ENCODE results near the gene HECW1.
"Not testable (repeated sequence)": the region's sequence is repeated elsewhere in the genome, so short reads cannot be mapped to it uniquely, and the experiment has no call there.

HECW1 gene

DNA sequence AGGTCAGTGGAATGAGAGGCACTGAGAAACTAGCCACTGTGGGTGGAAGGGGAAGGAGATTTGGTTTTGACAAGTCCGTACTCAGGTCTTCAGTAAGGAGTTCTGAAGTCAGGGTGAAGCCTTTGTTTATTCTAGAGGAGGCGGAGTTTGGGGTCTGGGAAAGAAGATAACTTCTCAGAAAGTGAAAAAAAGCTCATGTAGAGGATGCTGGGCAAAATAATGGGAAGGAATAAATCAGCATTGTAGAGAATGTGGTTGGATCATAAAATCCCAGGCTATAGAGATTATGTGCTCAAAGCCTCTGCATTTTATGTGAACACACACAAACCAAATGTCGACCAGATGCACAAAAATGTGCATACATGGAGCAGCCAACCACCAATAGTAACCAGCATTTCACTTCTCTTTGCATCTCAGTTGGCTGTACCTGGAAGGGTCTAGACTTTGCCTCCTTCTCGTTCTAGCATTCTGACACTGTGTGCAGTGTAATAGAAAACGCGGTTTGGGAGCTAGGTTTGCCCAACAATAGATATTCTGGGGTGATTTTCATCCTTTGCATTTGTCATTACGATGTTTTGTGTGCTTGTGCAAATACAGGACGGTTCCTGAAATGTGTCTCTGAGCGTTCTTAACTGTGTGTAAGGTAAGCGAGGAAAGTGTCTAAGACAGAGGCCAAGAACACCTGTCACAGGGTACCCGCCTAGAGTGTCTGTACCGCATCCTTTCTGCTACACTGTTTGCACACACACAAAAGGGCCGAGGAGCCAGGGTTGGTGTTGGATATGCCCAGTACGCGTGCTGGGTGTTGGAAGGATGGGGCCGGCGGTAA lies 603 bp upstream of the HECW1 start:
- DNase-seq (ENCODE audit: low read depth in 2 of 3, low spot score in 1 of 3), result no peak

DNA sequence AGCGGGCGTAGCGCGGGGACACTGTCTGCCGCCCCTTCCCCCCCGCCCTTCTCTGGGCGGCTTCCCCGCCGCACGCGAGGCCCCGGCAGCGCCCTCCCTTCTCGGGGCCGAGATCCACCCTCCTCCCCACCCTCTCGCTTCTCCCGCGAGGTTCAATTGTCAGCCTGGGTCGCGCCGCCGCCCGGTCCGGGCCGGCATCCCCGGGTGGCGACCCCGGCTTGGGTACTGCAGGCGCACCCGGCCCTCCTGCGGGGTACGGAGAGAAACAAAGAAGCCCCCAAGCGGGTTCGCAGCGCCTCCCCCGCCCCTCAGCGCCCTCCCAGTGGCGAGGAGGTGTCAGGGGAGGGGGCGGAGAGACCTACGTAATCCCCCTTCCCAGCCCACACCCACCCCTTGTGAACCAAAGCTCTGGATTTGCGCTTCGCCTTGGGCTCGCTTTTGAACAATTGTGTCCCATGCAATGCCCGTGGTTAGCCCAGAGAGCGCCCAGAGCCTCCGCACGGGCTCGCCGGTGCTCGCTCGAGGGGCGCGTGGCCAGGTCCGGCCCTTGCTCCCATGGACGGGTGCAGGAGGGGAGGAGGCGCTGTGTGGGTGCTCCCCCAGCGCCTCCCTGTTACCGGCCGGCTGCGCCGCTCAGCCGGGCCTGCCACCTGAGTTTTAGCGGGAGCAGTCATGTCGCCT lies 634 bp downstream of the HECW1 start:
- no peak for DNase-seq (ENCODE audit: low read depth in 2 of 3, low spot score in 1 of 3)

DNA sequence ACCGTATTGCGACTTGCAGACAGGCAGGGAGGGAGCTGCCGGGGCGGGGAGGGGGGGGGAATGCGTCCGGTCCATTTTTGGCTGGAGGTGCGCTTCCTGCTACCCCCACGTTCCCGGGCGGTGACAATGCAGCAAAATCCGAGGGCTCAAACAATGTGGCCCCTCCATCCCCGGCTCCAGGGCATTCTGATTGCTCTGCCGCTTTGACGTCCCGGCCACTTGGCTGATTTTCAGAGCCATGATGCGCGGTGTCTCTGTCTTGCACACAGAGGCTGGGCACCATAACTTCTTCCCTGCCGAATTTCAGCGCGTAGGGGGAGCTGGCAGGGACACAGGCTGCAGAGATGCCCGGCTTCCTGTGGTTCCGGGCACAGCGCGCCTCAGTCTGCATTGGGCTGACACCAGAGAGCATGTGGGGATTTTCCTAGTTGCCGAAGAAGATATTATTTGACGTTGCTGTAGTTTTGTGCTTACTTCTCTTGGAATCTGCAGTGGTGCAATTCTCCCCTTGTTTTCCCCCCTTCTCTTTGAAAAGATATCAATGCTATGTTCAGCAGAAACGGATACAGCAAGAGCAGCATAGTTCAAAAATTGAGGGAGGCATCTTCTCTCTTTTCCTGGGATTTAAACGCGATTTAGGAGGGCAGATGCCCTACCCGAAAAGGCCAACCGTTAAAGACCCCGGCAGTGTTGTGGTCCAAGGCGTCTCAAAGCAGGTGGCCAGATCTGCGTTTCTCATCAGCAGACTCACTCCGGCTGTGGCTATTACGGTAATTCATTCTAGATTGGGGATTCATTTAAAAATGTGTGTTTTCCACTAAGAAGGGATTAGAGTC lies 1.4 kb downstream of the HECW1 start:
- DNase-seq (ENCODE audit: low read depth in 2 of 3, low spot score in 1 of 3), result no peak

DNA sequence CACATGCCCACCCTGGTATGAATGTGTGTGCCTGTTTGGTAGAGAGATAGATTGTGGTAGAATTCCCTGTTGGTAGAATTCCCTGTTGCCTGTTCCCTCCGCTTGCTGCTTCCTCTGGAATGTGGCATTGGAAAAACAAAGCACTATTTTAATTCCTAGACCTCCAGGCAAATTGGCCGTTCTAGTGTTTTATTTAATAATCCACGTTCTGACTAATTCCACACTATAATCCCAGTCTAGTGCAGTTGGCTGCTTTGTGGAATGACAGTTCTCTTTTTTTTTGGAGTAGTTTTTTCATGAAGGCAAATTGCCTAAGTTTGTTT lies 2.0 kb downstream of the HECW1 start:
- DNase-seq (ENCODE audit: low read depth in 2 of 3, low spot score in 1 of 3), result no peak

DNA sequence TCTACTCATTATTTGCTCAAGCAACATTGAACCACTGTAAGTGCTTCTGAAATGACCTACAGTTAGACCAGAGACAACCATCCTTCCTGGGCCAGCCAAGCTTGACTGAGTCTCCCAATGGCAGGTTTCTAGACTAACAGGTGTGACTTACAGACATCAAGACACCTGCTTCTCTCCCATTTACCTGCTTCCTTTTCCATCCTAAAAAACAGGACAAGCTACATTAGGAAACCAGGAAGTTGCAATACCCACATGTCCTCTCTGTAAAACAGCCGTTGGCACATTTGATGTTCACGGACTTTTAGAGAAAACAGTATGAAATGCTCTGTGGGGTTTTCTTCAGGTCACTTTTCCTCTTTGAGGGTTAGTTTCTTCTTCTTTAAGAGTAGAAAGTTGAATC lies 4.0 kb downstream of the HECW1 start:
- DNase-seq (ENCODE audit: low read depth in 2 of 3, low spot score in 1 of 3), result no peak

DNA sequence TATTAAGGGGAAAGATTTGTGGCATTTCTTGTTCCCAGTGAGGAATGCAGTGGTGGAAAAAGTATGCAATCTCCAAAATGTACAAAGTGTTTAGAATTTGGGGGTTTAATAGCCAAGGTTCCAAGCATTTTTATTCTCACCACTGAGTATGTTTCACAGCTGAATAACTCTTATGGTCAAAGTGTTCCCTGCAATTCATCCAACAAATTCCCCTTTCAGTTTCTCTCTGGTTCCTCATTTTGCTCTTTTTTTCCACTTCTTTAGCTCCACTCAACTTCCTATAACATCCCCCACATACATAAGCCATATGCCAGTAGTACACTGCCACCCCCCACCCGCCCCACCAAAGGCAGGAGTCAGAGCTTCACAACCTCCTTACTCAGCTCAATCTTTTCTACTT lies 4.6 kb downstream of the HECW1 start:
- no peak for DNase-seq (ENCODE audit: low read depth in 2 of 3, low spot score in 1 of 3)

DNA sequence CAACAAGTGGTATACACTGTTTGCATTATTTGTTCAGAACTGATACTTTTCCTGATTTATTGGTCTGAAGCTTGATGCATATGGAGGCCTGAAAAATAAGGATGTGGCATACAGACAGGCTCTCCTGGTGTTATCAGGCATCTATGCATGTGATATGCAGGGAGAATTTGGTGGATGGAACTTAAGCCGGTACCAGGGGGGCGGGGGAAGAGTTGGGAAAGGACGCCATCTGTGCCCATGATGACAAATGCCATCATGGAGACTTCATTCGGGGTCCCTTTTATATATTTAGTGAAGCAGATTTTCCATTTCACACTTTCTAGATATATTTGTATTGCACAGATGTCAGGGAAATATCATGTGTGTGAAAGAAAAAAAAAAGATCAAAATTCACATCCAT lies 5.4 kb downstream of the HECW1 start:
- DNase-seq (ENCODE audit: low read depth in 2 of 3, low spot score in 1 of 3), result no peak

DNA sequence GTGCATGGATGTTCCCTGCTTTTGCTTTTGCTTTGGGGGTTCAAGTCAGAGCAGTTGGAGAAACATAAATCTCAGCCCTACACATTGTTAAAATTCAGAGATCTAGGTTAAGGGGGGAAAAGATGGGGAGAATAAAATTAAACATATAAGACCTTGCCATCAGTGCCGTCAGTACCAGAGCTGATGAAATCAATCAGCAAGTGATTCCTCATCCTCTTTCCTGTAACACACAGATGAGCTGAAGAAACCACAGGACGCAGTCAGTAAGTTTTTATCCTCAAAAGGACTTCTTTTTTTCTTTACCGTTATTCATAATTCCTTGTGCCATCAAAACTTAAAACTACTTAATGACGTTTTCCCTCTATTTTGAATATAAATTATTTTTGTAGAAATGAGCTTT lies 5.9 kb downstream of the HECW1 start:
- DNase-seq (ENCODE audit: low read depth in 2 of 3, low spot score in 1 of 3), result no peak

DNA sequence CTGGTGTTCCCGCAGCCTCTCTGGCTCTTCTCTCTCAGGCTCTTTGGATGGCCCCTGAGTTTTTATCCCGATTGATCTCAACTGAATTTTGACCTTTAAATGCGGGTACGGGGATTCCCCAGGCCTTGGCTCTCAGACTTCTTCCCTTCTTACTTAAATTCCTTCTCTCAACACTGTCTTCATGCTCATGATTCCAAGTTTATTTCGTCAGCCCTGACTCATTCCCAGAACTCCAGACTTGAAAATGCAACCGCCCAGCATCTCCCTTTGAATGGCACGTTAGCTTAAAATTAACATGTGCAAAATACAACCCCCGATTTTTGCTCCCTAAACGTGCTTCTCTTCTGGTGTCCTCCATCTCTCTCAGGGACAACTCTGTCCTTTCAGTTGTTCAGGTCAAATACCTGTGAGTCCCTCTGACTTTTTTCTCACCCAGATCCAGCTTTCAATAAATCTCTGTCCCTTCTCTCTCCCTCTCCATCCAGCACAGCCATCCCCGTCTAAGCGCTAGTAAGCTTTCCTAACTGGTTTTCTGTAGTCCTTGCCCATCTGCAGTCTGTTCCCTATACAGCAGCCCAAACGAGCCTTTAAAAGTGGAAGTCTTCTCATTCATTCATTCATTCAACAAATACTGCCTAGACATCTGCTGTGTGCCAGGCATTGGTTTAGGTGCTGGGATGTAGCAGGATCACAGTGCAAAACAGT lies 7.1 kb downstream of the HECW1 start:
- no peak for DNase-seq (ENCODE audit: low read depth in 2 of 3, low spot score in 1 of 3)

DNA sequence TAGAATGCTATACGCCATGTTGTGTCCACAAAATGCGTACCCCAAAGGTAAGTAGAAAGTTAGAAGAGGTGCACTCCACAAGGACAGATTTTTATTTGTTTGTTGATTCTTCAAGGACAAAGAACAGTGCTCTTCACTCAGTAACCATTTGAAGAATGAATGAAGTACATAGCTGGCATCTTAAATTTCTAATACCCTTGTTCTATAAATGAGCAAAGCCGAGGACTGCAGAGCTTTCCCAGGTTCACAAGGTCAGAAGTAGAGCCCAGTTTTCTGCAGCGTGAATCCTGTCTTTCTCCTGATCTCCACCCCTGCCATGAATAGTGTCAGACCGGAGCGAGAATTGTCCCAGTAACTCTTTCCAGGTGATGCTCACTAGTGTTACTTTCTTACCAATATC lies 9.5 kb downstream of the HECW1 start:
- no peak for DNase-seq (ENCODE audit: low read depth in 2 of 3, low spot score in 1 of 3)

DNA sequence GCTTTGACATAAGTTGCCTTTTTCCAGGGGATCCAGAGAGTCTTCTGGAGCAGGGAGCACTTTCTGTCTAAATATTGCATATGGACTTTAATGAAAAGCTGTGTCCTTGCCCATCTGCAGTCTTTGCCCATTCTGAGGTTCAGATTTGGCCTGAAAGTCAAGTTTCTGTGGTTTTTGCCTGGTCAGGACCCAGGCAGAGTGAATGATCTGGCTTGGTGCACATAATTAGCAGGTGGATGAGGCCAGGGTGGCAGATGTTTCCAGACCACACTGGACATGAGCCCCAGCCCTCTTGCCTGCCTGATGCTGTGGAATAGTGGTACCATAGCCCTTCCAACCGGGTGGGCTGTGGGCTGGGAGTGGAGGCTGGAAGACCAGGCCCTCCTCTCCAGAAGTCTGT lies 11.0 kb downstream of the HECW1 start:
- DNase-seq (ENCODE audit: low read depth in 2 of 3, low spot score in 1 of 3), result no peak

DNA sequence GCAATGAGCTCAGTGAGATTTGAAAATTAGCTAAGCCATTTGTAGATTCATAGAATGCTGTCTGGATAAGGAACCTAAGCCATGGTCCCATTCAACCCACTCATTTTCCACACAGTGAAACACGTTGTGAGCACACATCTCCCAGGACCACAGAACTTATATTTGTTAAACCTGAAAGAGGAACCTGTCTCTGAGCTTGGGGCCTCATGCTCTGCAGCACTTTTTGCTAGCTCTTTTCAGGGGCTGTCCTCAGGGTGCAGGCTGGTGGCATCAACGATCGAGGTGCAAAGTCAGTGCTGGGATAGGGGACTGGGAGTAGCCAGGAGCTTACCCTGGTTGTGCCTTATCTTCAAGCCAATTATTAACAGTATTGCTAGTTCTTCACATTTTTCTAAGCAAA lies 11.9 kb downstream of the HECW1 start:
- no peak for DNase-seq (ENCODE audit: low read depth in 2 of 3, low spot score in 1 of 3)

DNA sequence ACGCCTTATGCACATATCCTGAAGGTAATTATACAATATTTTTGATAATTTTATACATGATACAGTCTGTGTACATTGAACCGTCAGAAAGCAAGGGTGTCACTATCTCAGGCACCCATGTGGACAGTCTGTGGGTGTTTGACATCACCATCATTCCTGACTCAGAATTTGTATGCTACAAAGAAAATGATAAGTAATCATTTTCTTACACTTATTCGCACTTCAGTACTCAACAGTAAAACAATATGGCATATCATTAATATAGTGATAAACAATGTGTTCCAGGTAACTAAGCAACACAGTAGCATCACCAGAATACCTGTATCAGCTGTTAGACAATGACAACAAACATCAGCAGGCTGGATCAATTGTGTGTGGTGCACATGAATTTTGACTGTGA lies 17.9 kb downstream of the HECW1 start:
- DNase-seq (ENCODE audit: low read depth in 2 of 3, low spot score in 1 of 3), result no peak

DNA sequence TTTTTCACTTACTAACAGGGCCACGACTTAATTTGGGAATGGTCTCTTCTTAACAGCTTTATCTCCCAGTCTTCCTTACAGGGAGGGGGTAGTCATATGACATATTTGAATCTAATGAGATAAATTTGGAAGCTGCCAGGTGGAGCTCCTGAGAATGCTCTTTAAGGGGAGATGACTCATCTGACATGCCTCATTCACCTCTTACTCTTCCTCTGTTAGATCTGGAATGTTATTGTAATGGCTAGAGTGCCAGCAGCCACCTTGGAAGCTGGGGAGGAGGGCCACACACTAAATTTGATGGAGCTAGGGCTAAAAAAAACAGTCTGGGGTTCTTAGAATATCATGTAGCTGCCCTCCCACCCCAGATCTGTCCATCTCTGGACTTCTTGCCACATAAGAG lies 22.7 kb downstream of the HECW1 start:
- no peak for DNase-seq (ENCODE audit: low read depth in 2 of 3, low spot score in 1 of 3)

DNA sequence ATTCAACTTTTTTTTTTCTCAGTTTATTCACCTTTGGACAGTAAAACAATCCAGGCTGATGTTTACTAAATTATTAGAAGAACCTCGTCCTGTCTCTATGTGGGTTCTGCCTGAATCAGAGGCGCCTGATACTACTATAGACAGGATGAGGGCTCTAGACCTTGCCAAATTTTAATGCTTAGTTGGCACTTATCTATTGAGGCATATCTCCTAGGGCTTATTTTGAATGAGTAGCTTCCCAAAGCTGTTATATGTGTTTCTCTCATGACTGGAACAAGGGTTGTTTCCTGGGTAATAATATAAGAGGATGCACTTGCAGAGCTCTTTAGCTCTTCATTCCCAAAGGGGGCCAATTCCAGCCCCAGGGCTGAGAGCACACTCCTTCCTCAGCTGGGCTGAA lies 23.6 kb downstream of the HECW1 start:
- DNase-seq (ENCODE audit: low read depth in 2 of 3, low spot score in 1 of 3), result no peak

DNA sequence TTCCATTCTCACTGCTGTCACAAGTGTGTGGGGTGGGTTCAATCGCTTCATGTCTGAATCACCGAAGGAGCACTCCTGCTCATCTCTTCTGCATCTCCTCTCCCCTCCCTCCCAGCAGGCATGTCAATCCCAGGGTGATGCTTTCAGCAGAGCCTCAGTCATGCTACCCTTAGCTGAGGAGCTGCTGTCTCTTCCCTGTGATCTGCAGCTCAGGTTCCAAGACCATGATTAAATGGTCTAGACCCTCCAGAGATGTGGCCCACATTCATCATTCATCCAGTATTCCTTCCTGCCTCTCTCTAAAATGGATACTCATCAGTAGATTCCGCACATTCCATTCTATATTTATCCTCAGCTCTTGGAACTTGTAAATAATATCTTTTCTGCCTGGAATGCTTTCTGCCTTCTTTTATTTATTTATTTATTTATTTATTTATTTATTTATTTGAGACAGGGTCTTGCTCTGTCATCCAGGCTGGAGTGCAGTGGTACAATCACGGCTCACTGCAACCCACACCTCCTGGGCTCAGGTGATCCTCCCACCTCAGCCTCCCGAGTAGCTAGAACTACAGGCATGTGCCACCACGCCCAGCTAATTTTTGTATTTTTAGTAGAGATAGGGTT lies 24.8 kb downstream of the HECW1 start:
- DNase-seq (ENCODE audit: low read depth in 2 of 3, low spot score in 1 of 3), result not testable (repeated sequence)

DNA sequence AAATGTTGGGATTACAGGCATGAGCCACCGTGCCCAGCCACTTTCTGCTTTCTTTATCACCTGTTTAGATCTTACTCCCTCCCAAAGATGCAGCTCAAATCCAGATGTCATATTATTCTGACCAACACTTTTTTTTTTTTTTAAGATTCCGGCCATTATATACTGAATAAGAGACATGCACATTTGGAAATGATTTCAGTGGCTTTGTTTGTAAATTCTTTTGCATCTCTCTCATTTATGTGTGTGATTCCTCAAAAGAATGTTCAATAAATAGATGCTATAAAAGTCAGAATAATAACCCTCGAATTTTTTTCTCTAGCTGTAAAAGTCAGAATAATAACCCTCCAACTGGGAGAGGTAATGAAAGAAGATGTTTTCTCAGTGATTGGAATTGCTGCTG lies 25.4 kb downstream of the HECW1 start:
- DNase-seq (ENCODE audit: low read depth in 2 of 3, low spot score in 1 of 3), result no peak

DNA sequence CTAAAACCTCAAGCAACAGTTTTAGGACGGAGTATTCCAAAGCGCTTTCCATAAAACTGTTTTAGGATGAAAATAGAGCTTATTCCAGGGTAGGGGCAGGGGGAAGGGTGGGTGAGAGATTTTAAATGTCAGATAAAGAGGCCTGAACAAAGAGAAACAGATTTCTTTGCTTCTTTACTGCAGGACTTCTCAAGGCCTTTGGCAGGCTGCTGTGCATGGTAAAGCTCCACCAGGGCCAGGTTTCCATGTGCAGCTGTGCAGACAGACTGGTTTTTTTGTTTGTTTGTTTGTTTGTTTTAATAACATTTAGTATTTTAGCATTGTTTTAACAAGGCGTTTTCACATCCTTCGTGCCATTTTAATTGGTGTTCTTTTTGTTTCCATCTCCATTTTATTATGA lies 26.3 kb downstream of the HECW1 start:
- DNase-seq (ENCODE audit: low read depth in 2 of 3, low spot score in 1 of 3), result no peak

DNA sequence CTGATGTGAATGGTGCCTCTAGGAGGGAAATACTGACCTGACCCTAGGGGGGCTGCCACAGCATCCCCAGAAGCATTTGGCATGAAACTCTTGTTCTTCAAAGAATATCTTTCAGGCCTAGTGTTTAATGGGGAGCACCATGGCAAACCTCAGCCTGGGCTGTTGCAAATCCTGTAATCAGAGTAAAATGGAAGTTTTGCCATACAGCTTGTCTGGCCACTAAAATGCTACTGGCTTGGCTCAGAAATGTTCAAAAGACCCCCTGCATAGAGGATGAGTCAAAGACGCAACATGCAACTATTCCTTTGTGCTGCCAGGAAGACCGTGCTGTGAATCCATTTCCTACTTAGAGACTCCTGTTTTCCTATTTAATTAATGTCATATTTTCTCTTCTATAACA lies 26.7 kb downstream of the HECW1 start:
- no peak for DNase-seq (ENCODE audit: low read depth in 2 of 3, low spot score in 1 of 3)

DNA sequence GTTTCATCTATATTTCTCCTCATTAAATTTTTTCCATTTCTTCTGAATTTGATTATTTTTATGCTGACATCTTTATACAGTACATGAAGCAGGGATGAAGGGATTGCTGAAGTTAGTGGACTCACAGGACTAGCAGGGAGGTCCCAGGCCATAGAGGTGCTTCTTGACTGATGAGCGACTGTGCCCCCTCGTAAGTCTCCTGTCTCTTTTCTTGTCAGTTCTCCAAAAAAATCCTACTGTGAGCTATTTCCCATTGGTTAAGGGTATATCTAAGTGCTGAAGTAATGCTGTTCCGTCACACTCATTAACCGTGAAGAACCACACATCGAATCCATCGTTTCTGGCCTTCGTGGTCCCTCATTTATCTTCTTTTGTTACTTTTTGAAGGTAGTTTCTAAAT lies 27.7 kb downstream of the HECW1 start:
- DNase-seq (ENCODE audit: low read depth in 2 of 3, low spot score in 1 of 3), result no peak

DNA sequence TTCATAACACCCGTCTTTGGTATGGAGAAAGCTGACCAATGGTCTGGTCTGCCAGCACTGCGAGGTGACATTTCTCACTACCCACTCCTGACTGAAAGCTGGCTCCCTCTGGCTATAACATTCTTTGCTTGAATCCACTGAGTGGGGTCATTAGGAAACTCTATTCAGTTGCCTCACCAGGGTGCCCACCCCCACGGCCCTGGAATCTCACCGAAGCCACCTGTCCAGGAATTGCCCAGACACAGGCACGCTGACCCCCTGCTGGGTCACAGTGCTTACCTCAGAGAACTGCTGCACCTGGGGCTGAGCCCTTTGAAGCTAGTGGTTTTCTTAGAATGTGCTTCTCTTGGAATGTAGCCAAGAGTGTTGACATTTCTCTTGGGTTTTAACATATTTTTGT lies 28.6 kb downstream of the HECW1 start:
- DNase-seq (ENCODE audit: low read depth in 2 of 3, low spot score in 1 of 3), result no peak

Data from stimulated activated CD4-positive, alpha-beta T cell treated with anti-CD3 and anti-CD28 coated beads, Interleukin-12 subunit alpha, Interleukin-12 subunit beta, amount 100 ng/mL, for 48 hours (primary cell).